Neural crest cell (in vitro differentiated cells): ENCODE results near the gene CMSS1. TPM values are rescaled to one million over a fixed set of nuclear protein-coding genes. Genes with fewer than 3 reads are reported as not detected.

Experiments used
- DNase-seq: peaks from one replicate; pipeline ENCODE4 v3.0.0; 2021; ENCODE audit warnings: low read depth, mixed read lengths, low spot score
- H3K27ac Mint-ChIP-seq: one replicate; pipeline ENCODE4 v1.8.0; 2021; ENCODE audit warnings: mild to moderate bottlenecking, mixed read lengths; ENCODE audit not compliant: unreplicated experiment
- H3K27me3 Mint-ChIP-seq: 2 replicates; pipeline ENCODE4 v1.8.0; 2021; ENCODE audit warnings: low read depth, mild to moderate bottlenecking, mixed read lengths
- H3K36me3 Mint-ChIP-seq: 2 replicates; pipeline ENCODE4 v1.8.0; 2021; ENCODE audit warnings: low read depth, mild to moderate bottlenecking, mixed read lengths
- H3K4me1 Mint-ChIP-seq: 2 replicates; pipeline ENCODE4 v1.8.0; 2021; ENCODE audit warnings: mixed read lengths
- H3K4me3 Mint-ChIP-seq: one replicate; pipeline ENCODE4 v1.8.0; 2021; ENCODE audit warnings: mild to moderate bottlenecking, mixed read lengths
- H3K9me3 Mint-ChIP-seq: 2 replicates; pipeline ENCODE4 v1.8.0; 2021; ENCODE audit warnings: mixed read lengths
- CTCF ChIP-seq: fragments of 200-600 bp; sonication (generic); conservative IDR thresholded peaks from 2 replicates; pipeline ENCODE4 v1.5.0; 2021; ENCODE audit warnings: antibody characterized with exemption, mild to moderate bottlenecking
- total RNA-seq: library from RNA; stranded (reverse); gene quantifications from 2 replicates; pipeline ENCODE4 v1.2.1, GENCODE V29; 2021

The CMSS1 gene
- total RNA-seq, 1 donor from 2014 or later, result 60.9 TPM

- TF ChIP-seq CTCF, result no peak
- H3K36me3 Mint-ChIP-seq, result peaks cover 46% of the 10 kb centered on the region
- H3K4me1 Mint-ChIP-seq, result peaks cover 31% of the 10 kb centered on the region
- H3K9me3 Mint-ChIP-seq, result peaks cover 22% of the 10 kb centered on the region
- no peak for DNase-seq
- no peak overlapping the region for H3K27ac Mint-ChIP-seq
- no peak overlapping the region for H3K4me3 Mint-ChIP-seq
- H3K27me3 Mint-ChIP-seq, result no peaks in the 10 kb centered on the region
Observed at GRCh38 chr3:100179692-100180349, 362.2 kb downstream of the CMSS1 start.

DNA sequence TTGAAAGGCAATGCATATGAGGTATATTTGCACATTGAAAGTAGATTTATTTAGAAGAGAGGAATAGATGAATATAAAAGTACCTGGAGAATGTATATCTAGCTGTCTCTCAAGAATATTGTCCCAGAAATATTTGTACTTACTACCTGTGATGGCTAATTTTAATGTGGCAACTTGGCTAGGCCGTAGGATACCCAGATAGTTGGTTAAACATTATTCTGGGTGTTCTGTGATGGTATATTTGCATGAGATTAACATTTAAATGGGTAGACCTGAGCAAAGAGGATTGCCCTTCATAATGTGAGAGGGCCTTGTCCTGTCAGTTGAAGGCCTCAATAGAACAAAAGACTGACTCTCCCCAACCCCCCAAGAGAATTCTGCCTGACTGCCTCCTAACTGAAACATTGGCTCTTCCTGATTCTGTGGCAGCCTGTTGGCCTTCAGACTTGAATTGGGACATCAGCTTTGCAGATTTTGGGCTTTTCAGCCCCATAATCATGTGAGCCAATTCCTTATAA is 366.0 kb downstream of the CMSS1 start:
- H3K4me1 Mint-ChIP-seq, result peaks cover 13% of the 10 kb centered on the region
- TF ChIP-seq CTCF, result no peak
- peaks cover 27% of the 10 kb centered on the region for H3K36me3 Mint-ChIP-seq
- no peak overlapping the region for H3K4me3 Mint-ChIP-seq
- H3K27ac Mint-ChIP-seq, result no peak overlapping the region
- no peak for DNase-seq
- no peaks in the 10 kb centered on the region for H3K27me3 Mint-ChIP-seq
- H3K9me3 Mint-ChIP-seq, result peaks cover 19% of the 10 kb centered on the region

DNA sequence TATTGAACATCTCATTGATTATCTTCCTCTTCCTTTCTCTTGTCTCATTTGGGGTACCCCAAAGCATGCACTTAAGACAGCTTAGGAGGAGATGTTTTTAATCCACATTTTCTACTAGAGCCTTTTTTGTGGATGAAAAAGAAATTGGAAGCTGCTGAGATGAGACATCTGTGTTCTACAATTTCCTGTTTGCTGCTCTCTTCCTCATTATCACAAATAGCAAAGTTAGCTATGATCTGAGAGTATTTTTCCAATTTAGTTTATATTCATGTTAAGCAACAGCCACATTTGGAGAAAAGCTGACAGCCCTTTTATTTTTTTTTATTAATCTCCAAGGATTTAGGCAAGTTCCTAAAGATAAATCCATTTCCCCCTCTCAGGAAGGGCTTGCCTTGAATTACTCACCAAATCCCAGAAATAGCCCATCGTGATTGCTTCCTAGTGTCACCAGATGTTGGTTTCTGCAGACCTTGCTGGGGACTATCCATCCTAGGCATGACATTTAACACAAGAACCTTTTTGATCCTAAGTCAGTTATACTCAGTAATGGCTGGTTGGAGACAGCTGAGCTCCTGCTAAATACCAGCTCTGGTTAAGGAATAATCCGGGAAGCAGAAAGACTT is 367.4 kb downstream of the CMSS1 start:
- no peak for TF ChIP-seq CTCF
- peaks cover 18% of the 10 kb centered on the region for H3K36me3 Mint-ChIP-seq
- H3K9me3 Mint-ChIP-seq, result peaks cover 17% of the 10 kb centered on the region
- H3K4me1 Mint-ChIP-seq, result peaks cover 13% of the 10 kb centered on the region
- no peak overlapping the region for H3K4me3 Mint-ChIP-seq
- no peaks in the 10 kb centered on the region for H3K27me3 Mint-ChIP-seq
- no peak for DNase-seq
- no peak overlapping the region for H3K27ac Mint-ChIP-seq

GRCh38 chr3:100185847-100186246 is 368.2 kb downstream of the CMSS1 start:
- no peak overlapping the region for H3K27ac Mint-ChIP-seq
- no peak overlapping the region for H3K4me3 Mint-ChIP-seq
- no peaks in the 10 kb centered on the region for H3K27me3 Mint-ChIP-seq

DNA sequence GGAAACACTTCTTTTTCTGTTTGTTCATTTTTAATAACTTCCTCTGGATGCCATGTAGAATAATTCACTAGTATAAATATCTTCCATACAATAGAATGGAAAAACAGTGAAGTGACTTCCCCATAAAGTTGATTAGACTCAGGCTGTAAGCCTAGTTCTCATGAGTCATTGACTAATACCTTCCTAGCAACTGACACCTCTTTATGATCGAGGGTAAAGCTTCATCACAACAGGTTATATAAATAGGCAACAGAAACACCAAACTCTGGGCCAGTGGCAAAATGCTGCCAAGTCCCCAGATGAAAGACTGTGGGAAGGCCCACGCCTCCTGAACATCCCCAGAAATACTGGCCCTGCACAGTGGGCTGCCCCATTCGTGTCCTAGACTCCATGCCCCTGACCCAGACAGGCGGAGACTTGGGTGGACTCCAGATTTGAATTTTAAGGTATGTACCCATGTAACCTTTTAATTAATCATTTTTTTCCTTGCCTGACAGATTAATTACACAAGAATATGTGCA is 371.8 kb downstream of the CMSS1 start:
- no peak for DNase-seq
- Mint-ChIP-seq H3K27me3 (no peaks in the 10 kb centered on the region), H3K4me1 (peaks cover 4% of the 10 kb centered on the region), H3K36me3 (peaks cover 2% of the 10 kb centered on the region), H3K9me3 (peaks cover 5% of the 10 kb centered on the region), H3K4me3 (no peak overlapping the region), H3K27ac (no peak overlapping the region)
- TF ChIP-seq CTCF, result no peak

More at GRCh38 chr3:100185847-100186246, 368.2 kb downstream of the CMSS1 start:
- no peak for TF ChIP-seq CTCF
- no peak for DNase-seq
- Mint-ChIP-seq H3K4me1 (peaks cover 13% of the 10 kb centered on the region), H3K36me3 (peaks cover 10% of the 10 kb centered on the region), H3K9me3 (peaks cover 12% of the 10 kb centered on the region)
